ACHN (cell line): ENCODE data around the gene PRKAR2B.
A peak's percentile ranks its signal among the peaks of the same experiment; 100 is the strongest.

Experiments used
- DNase-seq: peaks from one replicate; pipeline ENCODE4 v3.0.0-alpha.2; 2015
- in situ Hi-C: cut with HindIII; loops from 2 replicates; pipeline ENCODE4 v1.10.0; 2017; ENCODE audit warnings: low sequenced_read_pairs, low pct_ligation_motif_present, low pct_unique_long_range_greater_than_20kb

The PRKAR2B gene

DNA sequence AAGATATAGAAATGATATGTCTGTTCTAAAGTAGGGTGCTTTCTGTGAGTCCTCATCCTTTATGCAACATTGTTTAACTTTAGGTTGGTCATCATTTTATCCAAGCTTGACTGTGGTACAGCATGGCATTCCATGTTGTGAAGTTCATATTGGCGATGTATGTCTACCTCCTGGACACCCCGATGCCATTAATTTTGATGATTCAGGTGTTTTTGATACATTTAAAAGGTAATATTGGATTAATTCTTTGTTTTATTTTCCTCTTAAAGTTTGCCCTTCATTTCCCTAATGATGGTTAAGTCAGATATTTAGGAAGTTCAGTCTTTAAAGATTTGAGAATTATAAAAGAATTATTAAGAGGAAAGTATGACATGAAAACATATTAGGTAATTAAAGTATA, 145.6 kb downstream of the PRKAR2B start:
- no peak for DNase-seq
- in situ Hi-C loops, result no loop called here

DNA sequence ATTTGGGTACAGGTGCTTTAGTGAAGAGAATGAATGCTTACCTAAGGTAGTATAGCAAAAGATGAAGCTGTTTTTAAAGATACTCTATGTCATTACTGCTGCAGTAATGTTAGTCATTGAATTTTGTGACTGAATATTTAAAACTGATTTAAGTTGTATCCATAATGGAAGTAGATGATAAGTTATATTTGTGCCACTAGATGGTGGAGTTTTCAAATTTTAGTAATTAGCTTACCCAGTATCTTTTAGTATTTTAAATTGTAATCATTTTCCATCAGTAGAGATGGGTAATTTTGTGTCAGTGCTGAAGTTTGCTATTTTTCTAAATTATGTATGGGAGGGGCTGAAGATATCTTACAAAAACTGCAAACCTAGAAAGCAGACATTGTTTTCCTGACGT, 149.5 kb downstream of the PRKAR2B start:
- DNase-seq, result no peak
- in situ Hi-C loops, result no loop called here

DNA sequence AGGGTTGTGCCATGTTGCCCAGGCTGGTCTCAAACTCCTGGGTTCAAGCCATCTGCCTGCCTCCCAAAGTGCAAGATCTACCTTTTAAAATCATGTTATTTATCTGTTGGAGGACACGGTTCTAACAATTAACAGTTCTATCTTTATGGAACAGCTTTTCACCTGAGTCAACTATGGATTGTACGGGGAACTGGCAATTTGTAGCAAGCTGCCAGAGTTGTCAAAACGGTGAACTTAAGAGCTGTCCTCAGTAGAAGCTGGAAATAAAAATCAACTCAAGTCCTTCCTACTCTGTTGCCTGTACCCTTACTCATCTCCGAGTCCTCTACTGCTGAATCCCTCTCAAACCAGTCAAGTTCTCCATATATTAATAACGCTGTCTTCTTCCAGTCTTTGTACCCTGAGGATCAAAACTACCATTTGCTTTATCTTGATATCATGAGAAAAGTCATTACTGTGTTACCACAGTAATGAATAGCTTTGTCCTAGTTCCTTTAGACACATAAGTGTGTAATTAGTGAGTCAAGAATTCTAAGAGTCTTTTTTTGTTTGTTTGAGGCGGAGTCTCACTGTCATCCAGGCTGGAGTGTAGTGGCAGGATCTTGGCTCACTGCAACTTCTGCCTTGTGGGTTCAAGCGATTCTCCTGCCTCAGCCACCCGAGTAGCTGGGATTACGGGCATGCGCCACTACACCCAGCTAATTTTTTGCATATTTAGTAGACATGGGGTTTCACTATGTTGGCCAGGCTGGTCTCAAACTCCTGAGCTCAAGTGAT, 152.5 kb downstream of the PRKAR2B start:
- no peak for DNase-seq
- in situ Hi-C loops, result no loop called here

DNA sequence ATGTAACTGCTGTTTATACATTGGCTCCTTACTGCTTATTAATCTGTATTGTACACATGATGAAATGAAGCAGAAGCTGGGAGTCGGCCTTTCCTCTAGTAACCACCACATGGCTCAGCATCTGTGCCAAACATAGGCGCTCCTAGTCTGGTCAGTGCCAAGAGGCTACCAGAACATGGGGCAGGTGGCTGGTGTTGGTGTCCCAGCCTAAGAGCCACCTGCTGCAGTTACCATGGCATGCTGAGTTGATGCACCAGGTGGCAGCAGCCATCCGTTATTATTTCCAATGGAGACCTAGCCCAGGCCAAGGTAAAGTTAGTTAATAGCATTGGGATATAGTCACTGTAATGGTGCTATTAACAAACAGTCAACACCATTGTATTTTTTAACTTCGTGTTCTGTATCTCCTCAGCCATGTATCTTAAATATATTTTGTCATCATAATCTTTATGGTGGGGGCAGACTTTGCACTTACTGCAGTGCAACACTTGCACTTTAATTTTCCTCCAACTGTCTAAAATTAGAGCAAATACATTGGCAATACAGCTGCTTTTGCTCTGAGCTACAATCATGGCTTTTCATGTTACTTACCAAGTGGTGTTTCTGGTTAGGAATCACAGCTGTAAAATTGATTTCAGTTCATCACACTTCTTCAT, 157.4 kb downstream of the PRKAR2B start:
- in situ Hi-C loops, result no loop called here
- DNase-seq, result peak; percentile 55

DNA sequence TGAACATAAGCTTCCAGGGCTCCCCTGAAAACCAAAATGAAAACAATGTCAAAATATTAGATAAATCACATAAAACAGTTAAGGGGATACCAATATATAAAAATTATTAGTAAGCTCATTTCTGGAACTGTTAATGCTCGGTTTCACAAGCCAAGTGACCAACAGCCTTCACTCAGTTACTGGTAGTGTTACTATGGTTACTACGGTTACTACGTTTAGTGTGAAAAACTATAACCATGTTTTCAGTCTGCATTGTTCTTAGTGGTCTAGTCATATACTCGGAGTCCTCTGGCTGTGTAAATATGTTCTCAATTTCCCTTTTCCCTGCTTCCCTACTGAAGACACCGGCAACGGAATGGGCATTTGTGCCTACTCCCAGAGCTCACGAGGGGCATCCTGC, 159.1 kb downstream of the PRKAR2B start:
- DNase-seq, result no peak
- in situ Hi-C loops, result no loop called here

DNA sequence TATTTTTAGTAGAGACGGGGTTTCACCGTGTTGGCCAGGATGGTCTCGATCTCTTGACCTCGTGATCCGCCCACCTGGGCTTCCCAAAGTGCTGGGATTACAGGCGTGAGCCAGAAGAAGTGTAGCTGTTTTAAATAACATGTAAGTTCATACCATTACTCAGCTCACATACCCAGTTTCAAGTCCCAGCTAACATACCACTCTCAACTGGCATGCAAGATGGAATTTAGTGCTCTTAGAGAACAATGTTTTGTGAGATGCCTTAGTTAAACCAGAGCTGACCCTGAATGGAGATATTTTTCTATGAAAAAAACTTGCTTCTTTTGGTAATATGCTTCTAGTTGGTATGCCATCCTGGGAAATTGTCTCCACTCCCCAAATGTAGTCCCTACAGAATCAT, 161.6 kb downstream of the PRKAR2B start:
- no peak for DNase-seq
- in situ Hi-C loops, result no loop called here

DNA sequence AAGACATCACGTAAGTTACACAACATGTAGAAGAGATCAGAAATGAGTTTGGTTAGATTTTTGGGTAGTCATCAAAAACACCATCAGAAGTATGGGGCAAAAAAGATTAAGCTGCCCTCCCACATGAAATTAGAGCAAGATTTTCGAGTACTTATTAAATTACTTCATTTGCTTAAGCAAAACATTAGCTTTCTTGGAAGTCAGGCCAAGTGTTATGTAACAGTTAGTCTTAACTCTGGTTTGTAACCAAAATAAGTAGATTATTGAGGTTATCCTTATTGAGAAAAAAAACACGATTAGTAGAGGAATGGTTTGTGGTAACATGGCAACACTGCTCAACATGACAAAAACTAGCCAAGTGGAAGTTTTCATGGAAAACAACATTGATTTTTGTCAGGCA, 162.2 kb downstream of the PRKAR2B start:
- DNase-seq, result no peak
- in situ Hi-C loops, result no loop called here

DNA sequence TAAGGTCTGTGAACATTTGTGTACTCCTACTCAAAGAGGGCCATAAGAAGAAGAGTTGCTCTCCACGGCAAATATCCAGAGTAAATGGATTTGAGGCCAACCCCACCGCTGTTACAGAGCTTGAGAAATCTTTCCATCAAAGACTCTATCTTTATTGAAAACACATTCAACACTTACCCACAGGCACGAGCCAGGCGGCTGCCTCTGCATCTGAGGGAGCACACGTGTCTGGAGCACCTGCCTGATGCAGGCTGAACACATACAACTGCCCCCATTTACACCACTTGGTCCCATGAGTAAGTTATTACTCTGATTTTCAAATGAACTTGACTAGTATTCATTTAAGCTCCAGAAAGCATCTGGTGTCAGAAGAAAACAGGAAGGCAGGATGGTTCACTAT, 163.0 kb downstream of the PRKAR2B start:
- in situ Hi-C loops, result no loop called here

DNA sequence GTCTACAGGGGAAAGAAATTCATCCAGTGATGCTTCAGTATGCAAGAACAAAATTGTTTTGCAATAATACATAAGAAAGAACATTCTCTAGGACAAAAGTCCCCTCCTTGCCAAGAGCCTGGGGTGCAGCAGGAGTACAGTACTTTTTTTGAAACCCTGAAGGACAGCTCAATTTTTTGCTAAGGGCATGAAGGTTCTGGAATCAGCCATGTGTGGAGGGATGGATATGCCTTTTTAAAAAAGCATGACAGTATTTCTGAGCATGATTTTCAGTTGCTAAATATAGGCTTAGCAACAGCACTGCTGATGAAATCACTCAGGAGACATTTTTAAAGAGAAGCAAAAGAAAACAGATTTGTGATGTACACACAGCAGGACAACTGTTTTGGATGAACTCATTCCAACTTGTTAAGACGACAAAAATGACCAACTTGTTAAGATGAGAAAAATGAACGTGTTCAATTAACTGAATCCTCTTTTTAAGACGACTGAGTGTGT, 163.6 kb downstream of the PRKAR2B start:
- in situ Hi-C loops, result no loop called here
- DNase-seq, result no peak

More for the DNA sequence above, 163.0 kb downstream of the PRKAR2B start:
- DNase-seq, result no peak

DNA sequence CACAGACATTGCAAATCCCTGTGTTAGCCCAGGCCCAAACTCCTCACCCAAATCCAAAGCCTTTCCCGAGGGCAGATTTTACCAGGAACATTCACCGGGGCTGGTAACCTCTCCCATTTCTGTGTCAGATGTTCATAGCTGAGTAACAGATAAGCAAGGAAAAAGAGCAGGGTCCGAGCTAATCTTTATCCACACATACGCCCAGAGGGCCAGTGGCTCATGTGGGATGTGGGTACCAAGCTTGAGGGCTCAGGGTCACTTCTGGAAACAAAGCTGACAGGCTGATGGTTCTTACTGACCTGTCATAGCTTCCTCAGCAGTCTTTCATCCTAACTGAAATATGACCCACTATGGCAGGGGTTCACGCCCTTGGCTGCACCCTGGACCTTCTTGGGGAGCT, 164.1 kb downstream of the PRKAR2B start:
- in situ Hi-C loops, result no loop called here
- DNase-seq, result no peak

DNA sequence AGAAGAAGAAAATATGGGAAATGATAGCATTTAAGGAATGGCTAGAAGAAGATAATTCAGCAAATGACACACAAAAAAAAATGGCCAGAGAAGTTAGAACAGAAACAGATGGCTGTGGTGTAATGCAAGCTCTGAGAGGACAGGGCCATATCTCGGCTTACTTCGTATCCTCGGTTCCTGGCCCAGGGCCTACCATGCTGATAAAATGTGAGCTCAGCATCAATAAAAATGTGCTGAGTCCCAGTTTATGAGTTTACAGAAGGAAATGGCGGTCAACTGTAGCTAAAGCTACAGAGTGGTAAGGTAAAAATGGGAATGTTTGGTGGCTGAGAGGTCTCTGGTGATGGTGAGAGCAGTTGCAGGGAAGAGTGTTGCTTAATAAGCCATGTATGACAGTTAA, 165.1 kb downstream of the PRKAR2B start:
- no peak for DNase-seq
- in situ Hi-C loops, result no loop called here

DNA sequence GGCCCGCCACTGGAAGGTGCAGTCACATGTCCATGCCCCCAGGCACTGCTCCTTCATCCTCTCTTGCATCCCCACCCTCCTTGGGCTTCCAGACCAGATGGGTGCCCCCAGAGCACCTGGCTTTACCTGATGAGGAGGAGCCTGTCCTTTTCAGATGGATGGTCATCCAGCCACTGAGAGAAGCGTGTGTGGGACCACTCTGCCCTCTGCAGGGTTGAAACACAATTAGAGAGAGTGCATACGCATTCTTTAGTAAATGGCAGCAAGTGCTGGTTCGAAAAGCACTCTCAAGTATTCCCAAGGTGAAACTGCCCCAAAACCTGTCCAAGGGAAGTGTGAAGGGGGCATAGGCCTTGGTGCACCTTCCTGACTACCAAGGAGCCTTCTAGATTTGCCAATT, 165.9 kb downstream of the PRKAR2B start:
- no peak for DNase-seq
- in situ Hi-C loops, result no loop called here
